AG09309 (cell line): ENCODE data around the gene SLC7A7.
"Not testable (repeated sequence)": the region's sequence is repeated elsewhere in the genome, so short reads cannot be mapped to it uniquely, and the experiment has no call there.

Experiments used
- DNase-seq: peaks from one replicate; pipeline ENCODE4 v3.0.0-alpha.2; 2010; ENCODE audit warnings: low read depth
- H3K4me3 ChIP-seq: 2 replicates; pipeline ENCODE4 v1.5.1; 2011; ENCODE audit warnings: mild to moderate bottlenecking, low read depth, low read length, moderate library complexity; ENCODE audit not compliant: control insufficient read depth
- CTCF ChIP-seq: IDR thresholded peaks from 2 replicates; pipeline ENCODE4 v1.5.1; 2011; ENCODE audit warnings: mild to moderate bottlenecking, low read depth, low read length, inconsistent platforms; ENCODE audit not compliant: insufficient read depth, control insufficient read depth; ENCODE audit errors: missing control alignments

Gene SLC7A7

GRCh38 chr14:22814941-22815713, at the start of gene SLC7A7:
Gene SLC7A7, minus strand, starts transcription at chr14:22815435. Its CDS starts 2,037 bp downstream, at chr14:22813398.
- no peak for TF ChIP-seq CTCF
- DNase-seq, result no peak
- H3K4me3 ChIP-seq, result no peak within 1 kb of the TSS

GRCh38 chr14:22864979-22865378, 49.7 kb upstream of the SLC7A7 start:
- no peak for DNase-seq
- H3K4me3 ChIP-seq, result no peak overlapping the region
- no peak for TF ChIP-seq CTCF

GRCh38 chr14:22861651-22862050, 46.4 kb upstream of the SLC7A7 start:
- DNase-seq, result no peak
- no peak for TF ChIP-seq CTCF
- no peak overlapping the region for H3K4me3 ChIP-seq

GRCh38 chr14:22860377-22860776, 45.1 kb upstream of the SLC7A7 start:
- DNase-seq, H3K4me3 ChIP-seq: not testable (repeated sequence)

GRCh38 chr14:22856428-22856827, 41.2 kb upstream of the SLC7A7 start:
- H3K4me3 ChIP-seq, result no peak overlapping the region
- DNase-seq, result no peak
- no peak for TF ChIP-seq CTCF

GRCh38 chr14:22854963-22855724, 39.9 kb upstream of the SLC7A7 start:
- TF ChIP-seq CTCF, result no peak
- no peak for DNase-seq
- H3K4me3 ChIP-seq, result no peak overlapping the region

- H3K4me3 ChIP-seq, DNase-seq: not testable (repeated sequence)
Measured at GRCh38 chr14:22854296-22854695, 39.1 kb upstream of the SLC7A7 start.
